HUES6 (cell line): ENCODE results near the gene MICU2.

Source experiments
- H3K27ac ChIP-seq: 2 replicates; pipeline ENCODE4 v1.7.0; 2013; ENCODE audit warnings: low read depth, mild to moderate bottlenecking, low read length, inconsistent platforms
- H3K27me3 ChIP-seq: 2 replicates; pipeline ENCODE4 v1.6.1; 2013; ENCODE audit warnings: low read length; ENCODE audit not compliant: control insufficient read depth, insufficient read depth
- H3K36me3 ChIP-seq: 2 replicates; pipeline ENCODE4 v1.6.1; 2013; ENCODE audit warnings: low read length; ENCODE audit not compliant: control insufficient read depth, insufficient read depth
- H3K4me1 ChIP-seq: 2 replicates; pipeline ENCODE4 v1.6.1; 2013; ENCODE audit warnings: low read length; ENCODE audit not compliant: control insufficient read depth, insufficient read depth
- H3K4me3 ChIP-seq: 2 replicates; pipeline ENCODE4 v1.5.1; 2013; ENCODE audit warnings: low read depth, low read length
- H3K9ac ChIP-seq: one replicate; pipeline ENCODE4 v1.6.1; 2013; ENCODE audit warnings: mild to moderate bottlenecking, low read length
- H3K9me3 ChIP-seq: 2 replicates; pipeline ENCODE4 v1.6.1; 2013; ENCODE audit warnings: low read depth, low read length; ENCODE audit not compliant: control insufficient read depth, insufficient read depth

The MICU2 gene

GRCh38 chr13:21603531-21604448 is at the start of gene MICU2:
Gene MICU2, minus strand, starts transcription at chr13:21604170. Its CDS starts 22 bp downstream, at chr13:21604148.
- no peaks in the 10 kb centered on the region for H3K36me3 ChIP-seq
- no peaks in the 10 kb centered on the region for H3K9me3 ChIP-seq
- peak within 1 kb of the TSS; percentile 91 for H3K4me3 ChIP-seq
- H3K27me3 ChIP-seq, result peaks cover 14% of the 10 kb centered on the region; the same call in 1 of the 2 replicates
- peak within 1 kb of the TSS; percentile 87 for H3K27ac ChIP-seq
- H3K9ac ChIP-seq, result peak within 1 kb of the TSS; percentile 94
- peaks cover 4% of the 10 kb centered on the region; the same call in 1 of the 2 replicates for H3K4me1 ChIP-seq

- no peak overlapping the region for H3K27ac ChIP-seq
- no peak overlapping the region for H3K4me3 ChIP-seq
- no peaks in the 10 kb centered on the region for H3K9me3 ChIP-seq
- H3K36me3 ChIP-seq, result no peaks in the 10 kb centered on the region
- H3K27me3 ChIP-seq, result no peaks in the 10 kb centered on the region
- H3K9ac ChIP-seq, result no peak overlapping the region
- no peaks in the 10 kb centered on the region for H3K4me1 ChIP-seq
Observed at GRCh38 chr13:21641629-21642028, 37.7 kb upstream of the MICU2 start.

GRCh38 chr13:21639561-21639960 is 35.6 kb upstream of the MICU2 start:
- no peak overlapping the region for H3K27ac ChIP-seq
- H3K4me1 ChIP-seq, result no peaks in the 10 kb centered on the region
- H3K4me3 ChIP-seq, result no peak overlapping the region
- no peaks in the 10 kb centered on the region for H3K9me3 ChIP-seq
- H3K27me3 ChIP-seq, result no peaks in the 10 kb centered on the region
- no peak overlapping the region for H3K9ac ChIP-seq
- no peaks in the 10 kb centered on the region for H3K36me3 ChIP-seq

- Histone ChIP-seq H3K27ac (no peak overlapping the region), H3K4me3 (no peak overlapping the region), H3K36me3 (no peaks in the 10 kb centered on the region), H3K9ac (no peak overlapping the region), H3K4me1 (no peaks in the 10 kb centered on the region), H3K9me3 (no peaks in the 10 kb centered on the region), H3K27me3 (no peaks in the 10 kb centered on the region)
Observed at GRCh38 chr13:21638319-21639282, 34.6 kb upstream of the MICU2 start.

GRCh38 chr13:21637296-21637695 is 33.3 kb upstream of the MICU2 start:
- no peaks in the 10 kb centered on the region for H3K4me1 ChIP-seq
- no peak overlapping the region for H3K4me3 ChIP-seq
- H3K27ac ChIP-seq, result no peak overlapping the region
- H3K9ac ChIP-seq, result no peak overlapping the region
- H3K9me3 ChIP-seq, result no peaks in the 10 kb centered on the region
- no peaks in the 10 kb centered on the region for H3K36me3 ChIP-seq
- no peaks in the 10 kb centered on the region for H3K27me3 ChIP-seq

- H3K9ac ChIP-seq, result no peak overlapping the region
- H3K4me3 ChIP-seq, result no peak overlapping the region
- no peaks in the 10 kb centered on the region for H3K27me3 ChIP-seq
- H3K36me3 ChIP-seq, result no peaks in the 10 kb centered on the region
- no peak overlapping the region for H3K27ac ChIP-seq
- no peaks in the 10 kb centered on the region for H3K4me1 ChIP-seq
- H3K9me3 ChIP-seq, result no peaks in the 10 kb centered on the region
Observed at GRCh38 chr13:21636656-21637055, 32.7 kb upstream of the MICU2 start.

GRCh38 chr13:21632196-21632595 is 28.2 kb upstream of the MICU2 start:
- Histone ChIP-seq H3K9ac (no peak overlapping the region), H3K27ac (no peak overlapping the region), H3K27me3 (no peaks in the 10 kb centered on the region), H3K9me3 (peaks cover 2% of the 10 kb centered on the region; the same call in 1 of the 2 replicates), H3K4me3 (no peak overlapping the region), H3K36me3 (no peaks in the 10 kb centered on the region), H3K4me1 (no peaks in the 10 kb centered on the region)

GRCh38 chr13:21625366-21625765 is 21.4 kb upstream of the MICU2 start:
- no peaks in the 10 kb centered on the region for H3K27me3 ChIP-seq
- no peaks in the 10 kb centered on the region for H3K36me3 ChIP-seq
- no peak overlapping the region for H3K4me3 ChIP-seq
- H3K9me3 ChIP-seq, result no peaks in the 10 kb centered on the region
- no peak overlapping the region for H3K27ac ChIP-seq
- no peak overlapping the region for H3K9ac ChIP-seq
- H3K4me1 ChIP-seq, result no peaks in the 10 kb centered on the region

- H3K4me3 ChIP-seq, result no peak overlapping the region
- no peaks in the 10 kb centered on the region for H3K9me3 ChIP-seq
- H3K36me3 ChIP-seq, result no peaks in the 10 kb centered on the region
- H3K9ac ChIP-seq, result no peak overlapping the region
- no peaks in the 10 kb centered on the region for H3K27me3 ChIP-seq
- H3K27ac ChIP-seq, result no peak overlapping the region
- H3K4me1 ChIP-seq, result no peaks in the 10 kb centered on the region
Observed at GRCh38 chr13:21620861-21621260, 16.9 kb upstream of the MICU2 start.

GRCh38 chr13:21619633-21620220 is 15.8 kb upstream of the MICU2 start:
- Histone ChIP-seq H3K4me3 (no peak overlapping the region), H3K27me3 (no peaks in the 10 kb centered on the region), H3K9ac (no peak overlapping the region), H3K9me3 (no peaks in the 10 kb centered on the region), H3K27ac (no peak overlapping the region), H3K36me3 (no peaks in the 10 kb centered on the region), H3K4me1 (no peaks in the 10 kb centered on the region)
